CD4-positive, alpha-beta T cell treated with Interleukin-21 for 1 hour (primary cell): Measurements from ENCODE around the gene STARD3.

Source experiments
- DNase-seq: peaks from one replicate; pipeline ENCODE4 v3.0.0-alpha.2; 2020

Gene STARD3

DNA sequence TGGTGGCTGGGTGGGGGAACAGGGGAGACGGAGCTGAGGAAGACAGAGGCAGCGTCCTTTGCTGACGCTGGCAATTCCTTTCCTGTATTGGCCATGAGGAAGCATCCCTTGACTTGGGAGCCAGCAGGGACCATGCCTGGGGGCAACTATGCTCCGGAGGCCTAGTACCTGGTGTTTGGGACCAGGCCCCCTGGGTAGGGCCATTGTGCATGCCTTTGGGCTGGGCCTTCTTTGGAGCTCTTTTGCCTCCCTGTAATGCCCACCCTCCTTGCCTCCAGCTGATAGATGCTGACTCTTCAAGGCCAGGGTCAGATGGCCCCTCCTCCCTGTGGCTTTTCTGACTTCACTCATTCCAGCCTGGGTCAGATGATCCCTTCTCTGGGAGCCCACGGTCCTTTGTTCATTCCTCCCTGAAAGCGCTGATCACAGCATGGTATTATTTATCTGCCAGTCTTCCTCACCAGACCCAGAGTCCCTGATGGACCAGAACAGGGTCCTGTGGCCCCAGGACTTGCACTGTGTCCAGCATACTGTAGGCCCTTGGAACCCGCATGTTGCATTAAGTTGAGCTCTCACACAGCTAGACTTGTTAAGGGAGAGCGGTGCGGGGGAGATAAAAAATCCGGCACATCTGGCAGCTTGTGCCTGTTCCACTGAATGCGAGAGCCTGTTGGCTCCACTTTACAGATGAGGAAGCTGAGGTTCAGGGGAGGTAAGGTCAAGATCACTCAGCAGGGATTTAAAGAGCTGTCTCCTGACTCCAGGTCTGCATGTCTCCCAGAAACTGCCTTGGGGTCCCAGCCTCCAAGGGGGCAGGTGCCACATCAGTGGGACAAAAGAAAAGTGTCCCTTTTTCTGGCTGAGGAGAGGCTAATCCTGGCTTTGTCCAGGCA is 2.9 kb downstream of the STARD3 start:
- DNase-seq: no peak

- DNase-seq: no peak
Observed at GRCh38 chr17:39640591-39641031, 3.7 kb downstream of the STARD3 start.

- no peak for DNase-seq
Observed at GRCh38 chr17:39641097-39641496, 4.2 kb downstream of the STARD3 start.

- DNase-seq: no peak
Observed at GRCh38 chr17:39641883-39642282, 4.9 kb downstream of the STARD3 start.

DNA sequence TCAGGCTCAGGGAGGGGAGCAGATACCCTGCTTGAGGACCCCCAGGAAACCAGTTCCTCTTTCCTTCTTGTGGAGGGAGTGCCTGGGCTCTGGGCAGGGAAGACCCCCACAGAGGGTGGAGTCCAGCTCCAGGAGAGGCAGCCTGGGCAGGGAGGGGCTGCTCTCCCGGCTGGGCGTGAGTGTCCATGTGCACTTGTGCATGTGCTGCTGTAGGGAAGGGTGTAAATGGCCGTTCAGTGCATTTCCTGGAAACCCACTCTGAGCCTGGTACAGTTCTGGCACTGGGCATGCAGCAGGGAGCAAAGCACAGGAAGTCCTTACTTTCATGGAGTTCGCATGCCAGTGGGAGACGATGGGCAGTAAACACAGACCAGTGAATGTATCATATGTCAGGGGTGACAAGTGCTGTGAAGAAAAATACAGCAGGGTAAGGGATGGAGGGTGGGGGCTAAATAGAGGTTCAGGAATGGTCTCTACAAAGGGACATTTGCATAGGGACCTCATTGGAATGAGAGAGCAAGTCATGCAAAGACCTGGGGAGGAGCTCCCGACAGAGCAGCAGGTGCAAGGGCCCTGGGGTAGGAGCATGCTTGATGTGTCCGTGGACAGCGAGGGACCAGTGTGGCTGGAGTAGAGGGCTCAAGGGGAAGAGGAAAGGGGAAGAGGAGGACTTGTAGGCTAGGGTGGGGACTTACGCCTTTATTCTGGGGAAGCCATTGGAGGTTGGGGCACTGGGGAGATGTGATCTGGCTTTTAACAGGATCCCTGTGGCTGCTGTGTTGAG is 5.5 kb downstream of the STARD3 start:
- DNase-seq: no peak

DNA sequence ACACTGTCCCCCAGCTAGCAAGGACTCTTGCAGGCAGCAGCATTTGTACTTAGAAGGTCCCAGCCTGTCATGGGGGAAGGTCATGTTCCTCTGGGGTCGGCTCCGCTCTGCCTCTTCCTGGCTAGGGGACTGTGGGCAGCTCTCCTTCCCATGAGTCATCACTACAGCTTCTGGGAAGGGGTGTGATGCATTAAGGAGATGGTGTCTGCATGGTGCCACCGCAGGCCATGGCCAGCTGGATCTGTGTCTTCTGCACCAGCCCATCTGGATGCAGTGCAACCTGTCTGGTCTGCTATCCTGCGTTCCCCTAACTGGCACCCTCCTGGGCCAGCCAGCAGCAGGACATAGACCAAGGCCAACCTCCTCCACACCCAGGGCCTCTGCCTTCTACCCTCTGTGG is 6.3 kb downstream of the STARD3 start:
- DNase-seq: no peak

GRCh38 chr17:39647256-39647655 is 10.3 kb downstream of the STARD3 start:
- no peak for DNase-seq

GRCh38 chr17:39648616-39649366 is 11.8 kb downstream of the STARD3 start:
- no peak for DNase-seq

DNA sequence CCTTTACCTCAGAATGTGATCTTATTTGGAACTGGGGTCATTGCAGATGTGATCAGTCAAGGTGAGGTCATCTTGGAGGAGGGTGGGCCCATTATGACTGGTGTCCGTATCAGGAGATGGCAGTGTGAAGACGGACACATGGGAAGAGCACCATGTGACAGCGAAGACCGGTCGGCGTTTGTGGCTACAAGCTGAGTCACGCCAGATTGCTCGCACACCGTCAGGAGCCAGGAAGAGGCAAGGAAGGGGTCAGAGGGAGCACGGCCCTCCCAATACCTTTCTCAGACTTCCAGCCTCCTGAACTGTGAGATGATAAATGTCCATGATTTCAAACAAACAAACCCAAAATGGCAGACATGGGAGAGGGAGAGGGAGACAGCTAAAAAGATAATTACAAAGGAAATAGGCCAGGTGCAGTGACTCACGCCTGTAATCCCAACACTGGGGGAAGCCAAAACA is 13.2 kb downstream of the STARD3 start:
- DNase-seq: no peak

- no peak for DNase-seq
Observed at GRCh38 chr17:39651923-39652586, 15.1 kb downstream of the STARD3 start.

DNA sequence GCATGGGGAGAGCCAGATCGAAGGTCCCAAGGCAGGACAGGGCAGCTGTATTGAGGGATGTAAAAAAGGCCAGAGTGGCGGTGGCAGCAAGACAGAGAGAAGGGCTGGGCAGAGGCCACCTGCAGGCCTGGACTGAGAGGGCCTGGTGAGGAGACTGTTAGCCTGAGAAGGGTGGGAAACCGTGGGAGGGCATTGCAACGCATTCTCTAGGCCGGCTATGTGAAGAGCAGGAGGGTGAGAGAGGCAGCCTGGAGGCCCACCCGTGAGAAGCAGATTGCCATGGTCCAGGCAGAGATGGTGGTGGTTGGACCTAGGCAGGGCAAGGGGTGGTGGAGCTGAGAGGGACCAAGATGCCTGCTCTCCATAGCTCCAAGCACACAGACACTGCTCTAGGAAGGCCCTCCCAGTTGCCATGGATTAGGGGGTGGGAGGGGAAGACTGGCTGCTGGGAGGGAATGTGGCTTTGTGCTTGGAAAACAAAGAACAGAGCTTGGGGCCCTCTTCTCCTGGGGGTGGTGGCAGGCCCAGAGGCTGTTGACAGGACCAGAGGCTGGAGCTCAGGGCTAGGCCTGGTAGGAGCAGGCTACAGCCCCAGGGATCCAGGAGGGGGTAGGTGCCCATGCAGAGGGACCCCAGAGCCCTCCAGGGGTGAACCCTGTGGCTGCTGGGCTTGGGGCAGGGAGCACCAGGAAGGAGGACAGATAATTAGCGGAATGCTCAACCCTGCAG is 15.8 kb downstream of the STARD3 start:
- no peak for DNase-seq

DNA sequence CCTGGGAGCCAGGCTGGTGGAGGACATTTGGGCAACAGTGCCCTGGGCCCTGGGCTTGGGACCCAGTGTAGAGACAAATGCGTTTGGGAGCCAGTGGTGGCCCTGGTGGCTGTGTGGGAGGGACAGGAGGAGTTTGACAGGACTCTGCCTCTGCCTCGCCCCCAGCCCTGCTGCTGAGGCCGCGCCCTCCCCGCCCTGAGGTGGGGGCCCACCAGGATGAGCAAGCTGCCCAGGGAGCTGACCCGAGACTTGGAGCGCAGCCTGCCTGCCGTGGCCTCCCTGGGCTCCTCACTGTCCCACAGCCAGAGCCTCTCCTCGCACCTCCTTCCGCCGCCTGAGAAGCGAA is 16.3 kb downstream of the STARD3 start:
- DNase-seq: no peak

- DNase-seq: peak; percentile 82
Observed at GRCh38 chr17:39653662-39654331, 16.9 kb downstream of the STARD3 start.

DNA sequence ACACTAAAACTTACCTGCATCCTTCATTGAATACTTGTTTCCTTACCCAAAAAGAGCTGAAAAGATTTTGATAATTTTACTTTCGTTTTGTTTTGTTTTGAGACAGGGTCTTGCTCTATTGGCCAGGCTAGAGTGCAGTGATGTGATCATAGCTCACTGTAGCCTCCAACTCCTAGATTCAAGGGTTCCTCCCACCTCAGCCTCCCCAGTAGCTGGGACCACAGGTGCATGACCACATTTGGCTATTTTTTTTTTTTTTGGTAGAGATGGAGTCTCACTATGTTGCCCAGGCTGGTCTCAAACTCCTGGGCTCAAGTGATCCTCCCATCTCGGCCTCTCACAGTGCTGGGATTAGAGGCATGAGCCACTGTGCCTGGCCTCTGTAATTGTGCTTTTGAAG is 18.2 kb downstream of the STARD3 start:
- no peak for DNase-seq

GRCh38 chr17:39658346-39658745 is 21.4 kb downstream of the STARD3 start:
- no peak for DNase-seq

DNA sequence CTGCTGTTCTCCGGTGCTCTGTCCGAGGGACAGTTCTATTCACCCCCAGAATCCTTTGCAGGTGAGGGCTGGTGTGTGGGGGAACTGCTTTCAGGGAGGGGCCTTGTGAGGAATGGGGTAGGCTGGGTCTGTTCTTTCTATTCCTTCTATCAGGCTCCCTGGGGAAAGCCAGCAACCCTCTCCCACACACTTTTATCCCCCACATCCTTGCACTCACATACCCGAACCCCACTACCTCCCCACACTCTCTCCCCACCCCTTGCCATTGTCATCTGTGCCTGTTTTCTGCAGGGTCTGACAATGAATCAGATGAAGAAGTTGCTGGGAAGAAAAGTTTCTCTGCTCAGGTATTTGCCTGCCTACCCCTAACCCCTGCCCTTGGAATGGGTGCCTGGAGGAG is 21.8 kb downstream of the STARD3 start:
- no peak for DNase-seq

GRCh38 chr17:39659279-39660010 is 22.5 kb downstream of the STARD3 start:
- no peak for DNase-seq

- DNase-seq: no peak
Observed at GRCh38 chr17:39660011-39660360, 23.0 kb downstream of the STARD3 start.

- DNase-seq: no peak
Observed at GRCh38 chr17:39660397-39661385, 23.7 kb downstream of the STARD3 start.
